ENCODE data around the gene NPIPB4.
"Not testable (repeated sequence)": the region's sequence is repeated elsewhere in the genome, so short reads cannot be mapped to it uniquely, and the experiment has no call there.

Gene NPIPB4

DNA sequence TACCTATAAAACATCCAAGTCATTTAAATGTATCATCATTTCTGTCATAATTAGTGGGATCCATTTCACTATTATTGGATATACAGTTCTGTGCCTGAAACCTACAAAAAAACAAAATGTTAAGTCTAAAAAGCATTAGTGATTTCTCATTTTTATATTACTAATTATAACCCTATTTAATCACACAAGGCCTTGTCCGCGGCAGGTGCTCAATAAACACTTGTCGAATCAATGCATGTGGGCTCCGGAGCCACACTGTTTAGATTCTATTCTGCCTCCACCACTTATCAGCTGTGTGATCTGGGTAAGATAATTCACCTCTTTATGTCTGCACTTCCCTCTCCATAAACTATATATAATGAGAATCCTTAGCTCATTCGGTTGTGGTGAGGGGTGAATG, at the start of gene NPIPB4:
Gene NPIPB4 (minus strand): TSS at position 101 of the 400 bp plus-strand sequence. CDS start 378 bp downstream, outside the sequence.
- DNase-seq (ENCODE audit: extremely low read depth in 1 of 2, low read depth in 1 of 2), result not testable (repeated sequence)

DNA sequence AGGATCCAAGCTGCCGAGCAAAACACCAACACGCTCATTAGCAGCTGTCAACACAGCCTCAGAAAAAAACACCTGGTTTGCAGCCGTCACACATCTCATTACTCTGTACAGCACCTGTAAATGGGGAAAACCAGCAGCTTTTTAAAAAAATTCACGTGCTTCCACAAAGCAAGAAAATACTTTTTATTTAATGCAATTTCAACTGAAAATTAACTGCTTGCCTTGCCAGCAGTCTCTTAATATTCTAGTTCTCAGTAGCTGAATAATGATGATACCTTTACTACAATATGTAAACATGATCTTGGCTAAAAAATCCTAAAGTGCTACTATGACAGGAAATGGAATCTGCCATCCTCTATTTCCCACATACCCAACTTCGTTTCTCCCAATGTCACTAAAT, 41.4 kb upstream of the NPIPB4 start:
- not testable (repeated sequence) for DNase-seq (ENCODE audit: extremely low read depth in 1 of 2, low read depth in 1 of 2)

DNA sequence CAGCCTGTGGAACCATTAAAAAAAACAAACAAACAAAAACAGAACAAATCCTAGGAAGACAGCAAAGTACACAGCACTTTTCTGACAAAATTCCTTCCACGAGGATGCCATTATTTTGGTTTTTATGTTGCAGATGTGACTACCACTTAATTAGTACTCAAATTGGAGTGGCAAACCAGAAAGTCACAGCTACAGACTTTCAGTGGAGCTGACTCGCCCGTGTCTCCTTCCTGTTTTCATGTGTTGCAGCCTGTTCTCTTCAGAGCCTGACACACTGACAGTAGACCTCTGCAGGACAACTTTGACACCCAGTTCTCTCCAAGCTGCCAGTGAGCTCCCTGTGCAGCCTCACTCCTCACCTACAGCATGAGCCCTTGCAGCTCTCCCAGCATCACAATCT, 24.4 kb upstream of the NPIPB4 start:
- peak in 1 of 2 donors; percentile 1 for DNase-seq (ENCODE audit: extremely low read depth in 1 of 2, low read depth in 1 of 2)

DNA sequence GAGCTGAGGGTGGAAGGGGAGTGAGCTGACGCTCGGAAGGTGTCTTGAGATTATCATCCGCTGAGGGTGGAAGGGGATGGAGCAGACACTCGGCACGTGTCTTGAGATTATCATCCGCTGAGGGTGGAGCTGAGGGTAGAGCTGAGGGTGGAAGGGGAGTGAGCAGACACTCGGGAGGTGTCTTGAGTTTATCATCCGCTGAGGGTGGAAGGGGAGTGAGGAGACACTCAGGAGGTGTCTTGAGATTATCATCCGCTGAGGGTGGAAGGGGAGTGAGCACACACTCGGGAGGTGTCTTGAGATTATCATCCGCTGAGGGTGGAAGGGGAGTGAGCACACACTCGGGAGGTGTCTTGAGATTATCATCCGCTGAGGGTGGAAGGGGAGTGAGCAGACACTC, 20.4 kb downstream of the NPIPB4 start:
- DNase-seq (ENCODE audit: extremely low read depth in 1 of 2, low read depth in 1 of 2), result not testable (repeated sequence)

DNA sequence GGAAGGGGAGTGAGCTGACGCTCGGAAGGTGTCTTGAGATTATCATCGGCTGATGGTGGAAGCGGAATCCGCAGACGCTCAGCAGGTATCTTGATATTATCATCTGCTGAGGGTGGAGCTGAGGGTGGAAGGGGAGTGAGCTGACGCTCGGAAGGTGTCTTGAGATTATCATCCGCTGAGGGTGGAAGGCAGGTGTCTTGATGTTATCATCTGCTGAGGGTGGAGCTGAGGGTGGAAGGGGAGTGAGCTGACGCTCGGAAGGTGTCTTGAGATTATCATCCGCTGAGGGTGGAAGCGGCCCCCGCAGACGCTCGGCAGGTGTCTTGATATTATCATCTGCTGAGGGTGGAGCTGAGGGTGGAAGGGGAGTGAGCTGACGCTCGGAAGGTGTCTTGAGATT, 21.2 kb downstream of the NPIPB4 start:
- DNase-seq (ENCODE audit: extremely low read depth in 1 of 2, low read depth in 1 of 2), result not testable (repeated sequence)

DNA sequence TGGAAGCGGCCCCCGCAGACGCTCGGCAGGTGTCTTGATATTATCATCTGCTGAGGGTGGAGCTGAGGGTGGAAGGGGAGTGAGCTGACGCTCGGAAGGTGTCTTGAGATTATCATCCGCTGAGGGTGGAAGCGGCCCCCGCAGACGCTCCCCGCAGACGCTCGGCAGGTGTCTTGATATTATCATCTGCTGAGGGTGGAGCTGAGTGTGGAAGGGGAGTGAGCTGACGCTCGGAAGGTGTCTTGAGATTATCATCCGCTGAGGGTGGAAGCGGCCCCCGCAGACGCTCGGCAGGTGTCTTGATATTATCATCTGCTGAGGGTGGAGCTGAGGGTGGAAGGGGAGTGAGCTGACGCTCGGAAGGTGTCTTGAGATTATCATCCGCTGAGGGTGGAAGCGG, 21.8 kb downstream of the NPIPB4 start:
- DNase-seq (ENCODE audit: extremely low read depth in 1 of 2, low read depth in 1 of 2), result not testable (repeated sequence)

DNA sequence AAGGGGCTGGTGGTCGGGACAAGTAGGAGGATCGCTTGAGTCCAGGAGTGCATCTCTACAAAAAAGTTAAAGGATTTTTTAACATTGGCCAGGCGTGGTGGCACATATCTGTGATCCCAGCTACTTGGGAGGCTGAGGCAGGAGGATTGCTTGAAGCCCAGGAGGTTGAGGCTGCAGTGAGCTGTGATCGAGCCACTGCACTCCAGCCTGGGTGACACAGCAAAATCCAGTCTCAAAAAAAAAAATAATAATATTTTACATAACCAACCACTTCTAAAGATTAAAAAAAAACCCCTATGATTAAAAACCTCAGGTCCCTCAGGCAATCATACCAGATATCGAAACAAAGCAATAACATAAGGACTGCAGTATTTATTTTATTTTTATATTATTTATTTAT, 23.3 kb downstream of the NPIPB4 start:
- DNase-seq (ENCODE audit: extremely low read depth in 1 of 2, low read depth in 1 of 2), result not testable (repeated sequence)

DNA sequence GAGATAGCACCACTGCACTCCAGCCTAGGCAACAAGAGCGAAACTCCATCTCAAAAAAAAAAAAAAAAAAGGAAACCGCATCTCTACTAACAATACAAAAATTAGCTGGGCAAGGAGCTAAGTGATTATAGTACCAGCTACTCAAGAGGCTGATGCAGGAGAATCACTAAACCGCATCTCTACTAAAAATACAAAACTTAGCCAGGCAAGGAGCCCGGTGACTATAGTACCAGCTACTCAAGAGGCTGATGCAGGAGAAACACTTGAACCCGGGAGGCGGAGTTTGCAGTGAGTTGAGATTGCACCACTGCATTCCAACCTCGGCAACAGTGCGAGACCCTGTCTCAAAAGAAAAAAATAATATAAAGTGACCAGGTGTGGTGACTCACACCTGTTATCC, 27.6 kb downstream of the NPIPB4 start:
- not testable (repeated sequence) for DNase-seq (ENCODE audit: extremely low read depth in 1 of 2, low read depth in 1 of 2)

DNA sequence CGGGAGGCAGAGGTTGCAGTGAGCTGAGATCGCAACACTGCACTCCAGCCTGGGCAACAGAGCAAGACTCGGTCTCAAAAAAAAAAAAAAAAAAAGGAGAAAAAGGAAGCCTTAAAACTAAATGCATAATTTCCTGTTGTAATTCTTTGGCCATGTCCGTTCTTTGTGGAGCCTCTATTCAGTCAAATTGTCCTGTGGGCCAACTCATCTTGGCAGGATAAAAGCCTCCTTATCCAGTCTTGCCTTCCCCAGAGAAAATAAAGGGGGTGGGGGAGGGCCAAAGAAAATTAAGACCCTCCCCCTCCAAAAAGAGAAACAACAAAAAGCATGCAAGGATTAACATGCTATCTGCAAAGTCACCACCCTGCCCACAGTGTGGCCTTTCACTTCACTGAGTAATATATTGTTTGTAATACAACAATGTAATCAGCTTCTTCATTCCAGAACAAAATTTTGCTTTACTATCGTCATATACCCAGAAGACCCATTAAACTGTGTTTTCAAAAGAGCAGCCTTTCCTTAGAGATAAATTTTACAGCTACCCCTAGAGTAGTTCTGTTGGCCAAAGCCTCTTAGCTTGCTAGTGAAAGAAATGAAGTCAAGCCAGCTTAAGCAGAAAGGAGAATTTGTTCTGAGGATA, 31.4 kb downstream of the NPIPB4 start:
- not testable (repeated sequence) for DNase-seq (ENCODE audit: extremely low read depth in 1 of 2, low read depth in 1 of 2)

DNA sequence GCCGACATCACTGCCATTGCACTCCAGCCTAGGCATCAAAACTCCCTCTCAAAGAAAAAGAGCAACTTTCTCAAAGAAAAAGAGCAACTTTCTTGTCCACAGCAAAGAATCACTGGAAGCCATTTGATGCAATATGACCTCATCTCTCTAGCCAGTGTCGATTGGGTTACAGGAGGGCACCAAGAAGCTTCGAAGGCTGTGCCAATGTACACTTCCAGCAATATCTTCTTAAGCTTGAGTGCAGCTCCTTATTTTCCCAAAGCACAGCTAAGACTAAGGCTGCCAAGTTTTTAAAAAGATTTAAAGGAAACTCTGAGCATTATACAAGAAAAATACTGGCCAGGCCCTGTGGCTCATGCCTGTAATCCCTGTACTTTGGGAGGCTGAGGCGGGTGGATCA, 32.0 kb downstream of the NPIPB4 start:
- not testable (repeated sequence) for DNase-seq (ENCODE audit: extremely low read depth in 1 of 2, low read depth in 1 of 2)

DNA sequence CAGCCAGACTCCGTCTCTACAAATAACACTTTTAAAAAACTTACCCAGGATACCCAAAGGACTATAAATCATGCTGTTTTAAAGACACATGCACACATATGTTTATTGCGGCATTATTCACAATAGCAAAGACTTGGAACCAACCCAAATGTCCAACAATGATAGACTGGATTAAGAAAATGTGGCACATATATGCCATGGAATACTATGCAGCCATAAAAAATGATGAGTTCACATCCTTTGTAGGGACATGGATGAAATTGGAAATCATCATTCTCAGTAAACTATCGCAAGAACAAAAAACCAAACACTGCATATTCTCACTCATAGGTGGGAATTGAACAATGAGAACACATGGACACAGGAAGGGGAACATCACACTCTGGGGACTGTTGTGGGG, 34.3 kb downstream of the NPIPB4 start:
- not testable (repeated sequence) for DNase-seq (ENCODE audit: extremely low read depth in 1 of 2, low read depth in 1 of 2)

DNA sequence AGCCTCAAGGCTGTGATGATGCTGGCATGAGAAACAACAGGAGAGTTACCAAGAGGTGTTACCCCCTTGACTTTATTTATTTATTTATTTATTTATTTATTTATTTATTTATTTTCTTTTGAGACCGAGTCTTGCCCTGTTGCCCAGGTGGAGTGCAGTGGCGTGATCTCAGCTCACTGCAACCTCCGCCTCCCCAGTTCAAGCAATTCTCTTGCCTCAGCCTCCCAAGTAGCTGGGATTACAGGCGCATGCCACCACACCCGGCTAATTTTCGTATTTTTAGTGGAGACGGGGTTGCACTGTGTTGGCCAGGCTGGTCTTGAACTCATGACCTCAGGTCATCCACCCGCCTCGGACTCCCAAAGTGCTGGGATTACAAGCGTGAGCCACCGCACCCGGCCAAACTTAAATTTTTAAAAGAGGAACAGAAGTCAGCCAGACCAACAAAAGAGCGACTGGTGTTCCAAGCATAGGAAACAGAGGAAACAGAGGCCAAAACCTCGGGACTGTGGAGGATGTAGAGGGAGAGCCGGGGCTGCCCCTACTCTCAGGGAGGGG, 36.6 kb downstream of the NPIPB4 start:
- not testable (repeated sequence) for DNase-seq (ENCODE audit: extremely low read depth in 1 of 2, low read depth in 1 of 2)

DNA sequence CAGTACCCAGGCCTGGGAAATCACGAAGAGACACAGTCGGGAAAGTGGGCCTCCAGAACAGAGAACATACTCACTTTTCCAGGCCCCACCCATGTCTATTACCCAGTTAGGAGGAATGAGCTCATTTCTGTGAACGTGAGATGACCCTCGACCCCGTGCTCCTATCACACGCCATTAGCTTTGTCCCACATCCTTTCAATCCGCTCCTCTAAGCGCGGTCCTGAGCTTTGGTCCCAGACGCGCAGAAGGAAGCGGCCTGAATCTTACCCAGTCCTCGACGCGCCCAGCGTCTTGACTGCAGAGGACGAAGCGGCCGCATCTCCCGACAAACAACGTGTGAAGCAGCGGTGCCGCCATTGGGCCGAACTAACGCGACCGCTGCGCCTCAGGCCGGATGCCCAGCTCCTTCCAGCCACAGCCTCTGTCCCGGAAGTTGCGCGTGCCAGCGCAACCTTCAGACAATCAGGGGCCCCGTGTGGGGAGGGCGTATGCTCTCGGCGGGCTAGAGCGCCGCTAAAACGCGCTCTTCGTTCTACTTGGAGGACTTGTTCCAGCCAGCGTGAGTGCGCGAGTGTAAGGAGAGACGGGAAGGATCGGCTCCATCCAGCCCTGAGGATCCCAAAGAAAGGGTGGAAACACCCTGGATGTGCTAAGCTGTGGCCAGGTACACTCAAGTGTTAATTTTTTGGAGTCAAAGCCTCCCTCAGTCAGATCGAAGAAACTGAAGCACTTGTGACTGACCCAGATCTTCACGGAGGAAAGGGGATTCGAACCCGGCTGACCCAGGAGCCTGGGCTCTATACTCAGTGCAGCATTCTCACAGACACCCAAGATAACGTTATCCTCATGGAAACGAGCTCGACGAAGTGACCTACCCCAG, 37.3 kb downstream of the NPIPB4 start:
- DNase-seq (ENCODE audit: extremely low read depth in 1 of 2, low read depth in 1 of 2), result peak; percentile 22 to 42

DNA sequence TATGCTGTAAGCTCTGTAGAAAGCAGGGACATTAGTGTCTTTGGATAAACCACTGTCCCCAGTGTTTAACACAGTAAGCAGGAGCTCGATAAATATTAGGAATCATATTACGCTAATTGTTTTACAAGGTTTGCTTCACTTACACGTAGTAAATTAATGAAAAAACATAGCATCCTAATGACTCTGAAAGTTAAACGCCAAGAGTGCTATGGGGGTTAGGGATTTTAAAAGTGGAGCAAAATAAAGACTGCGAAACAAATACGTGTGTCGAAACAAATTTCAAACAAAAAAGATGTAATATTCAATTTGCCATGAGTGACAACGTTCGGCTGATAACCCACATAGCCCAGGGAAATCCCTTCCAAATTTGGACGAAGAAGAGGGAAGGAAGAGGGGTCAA, 37.9 kb downstream of the NPIPB4 start:
- DNase-seq (ENCODE audit: extremely low read depth in 1 of 2, low read depth in 1 of 2), result not testable (repeated sequence)

DNA sequence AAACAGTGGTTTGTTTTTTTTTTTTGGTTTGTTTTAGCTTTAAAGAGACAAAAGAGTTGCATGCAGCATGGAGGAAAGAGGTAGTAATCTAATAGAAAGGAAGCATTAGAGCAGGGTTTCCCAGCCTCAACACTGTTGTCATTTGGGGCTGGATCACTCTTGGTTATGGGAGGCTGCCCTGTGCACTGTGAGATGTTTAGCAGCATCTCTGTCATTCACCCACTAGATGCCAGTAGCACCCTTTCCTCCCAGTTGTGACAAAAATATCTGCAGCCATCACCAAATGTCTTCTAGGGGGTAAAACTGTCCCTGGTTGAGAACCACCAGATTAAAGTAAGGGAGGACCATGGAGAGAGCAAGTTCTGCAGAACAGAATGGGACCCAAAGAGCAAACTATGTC, 40.5 kb downstream of the NPIPB4 start:
- DNase-seq (ENCODE audit: extremely low read depth in 1 of 2, low read depth in 1 of 2), result not testable (repeated sequence)

DNA sequence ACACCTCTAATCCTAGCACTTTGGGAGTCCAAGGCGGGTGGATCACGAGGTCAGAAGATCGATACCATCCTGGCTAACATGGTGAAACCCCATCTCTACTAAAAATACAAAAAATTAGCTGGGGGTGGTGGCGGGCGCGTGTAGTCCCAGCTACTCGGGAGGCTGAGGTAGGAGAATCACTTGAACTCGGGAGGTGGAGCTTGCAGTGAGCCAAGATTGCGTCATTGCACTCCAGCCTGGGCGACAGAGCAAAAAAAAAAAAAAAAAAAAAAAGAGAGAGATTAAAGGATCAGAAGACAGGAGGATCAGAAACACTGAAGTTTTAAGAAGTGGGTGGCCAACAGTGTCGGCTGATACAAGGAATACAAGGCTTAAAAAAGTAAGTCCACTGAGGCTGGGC, 41.9 kb downstream of the NPIPB4 start:
- DNase-seq (ENCODE audit: extremely low read depth in 1 of 2, low read depth in 1 of 2), result not testable (repeated sequence)

DNA sequence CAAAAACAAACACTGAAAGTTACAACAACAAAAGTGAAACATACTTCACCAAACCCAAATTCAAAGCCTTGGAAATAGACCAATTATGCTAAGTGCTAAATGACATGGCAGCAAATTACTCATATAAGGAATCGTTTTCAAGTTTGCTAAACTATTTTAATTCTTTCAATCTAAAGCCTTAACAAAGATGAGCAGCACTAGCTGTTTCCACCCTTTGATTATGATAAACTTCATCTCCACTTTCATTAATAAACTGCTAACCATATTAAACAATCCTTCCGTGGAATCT, 55.2 kb downstream of the NPIPB4 start:
- DNase-seq (ENCODE audit: extremely low read depth in 1 of 2, low read depth in 1 of 2), result not testable (repeated sequence)

DNA sequence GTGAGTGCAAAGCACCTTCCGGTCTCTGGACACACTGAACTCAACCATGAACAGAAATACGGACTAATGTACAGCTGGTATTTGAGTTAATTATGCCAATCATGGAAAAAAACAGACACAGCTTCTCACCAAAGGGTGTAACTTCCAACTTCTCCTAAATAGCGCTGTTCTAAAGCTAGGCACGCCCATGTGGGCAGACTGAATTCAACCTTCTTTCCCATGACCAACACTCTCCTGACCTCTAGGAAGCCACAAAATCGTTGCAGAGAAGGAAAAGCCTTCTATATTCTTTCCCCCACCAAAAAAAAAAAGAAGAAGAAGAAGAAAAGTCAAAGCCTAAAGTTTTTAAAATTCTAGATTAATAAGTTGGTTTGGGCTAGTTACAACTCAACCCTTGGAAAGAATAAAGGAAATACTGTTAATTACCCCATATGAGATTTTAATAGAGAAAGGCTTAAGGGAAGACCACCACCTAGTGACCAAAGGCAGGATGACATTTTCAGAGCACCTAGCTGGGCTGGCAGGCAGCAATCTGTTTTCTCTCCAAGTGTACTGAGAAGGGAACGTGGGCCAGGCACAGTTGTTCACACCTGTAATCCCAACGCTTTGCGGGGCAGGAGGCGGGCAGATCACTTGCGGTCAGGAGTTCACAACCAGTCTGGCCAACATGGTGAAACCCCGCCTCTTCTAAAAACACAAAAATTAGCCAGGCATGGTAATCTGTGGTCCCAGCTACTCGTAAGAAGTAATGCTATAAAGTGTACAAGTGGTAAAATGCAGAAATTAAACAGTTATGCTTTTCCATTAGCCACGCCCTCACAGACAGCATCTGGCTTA, 55.8 kb downstream of the NPIPB4 start:
- DNase-seq (ENCODE audit: extremely low read depth in 1 of 2, low read depth in 1 of 2), result not testable (repeated sequence)

DNA sequence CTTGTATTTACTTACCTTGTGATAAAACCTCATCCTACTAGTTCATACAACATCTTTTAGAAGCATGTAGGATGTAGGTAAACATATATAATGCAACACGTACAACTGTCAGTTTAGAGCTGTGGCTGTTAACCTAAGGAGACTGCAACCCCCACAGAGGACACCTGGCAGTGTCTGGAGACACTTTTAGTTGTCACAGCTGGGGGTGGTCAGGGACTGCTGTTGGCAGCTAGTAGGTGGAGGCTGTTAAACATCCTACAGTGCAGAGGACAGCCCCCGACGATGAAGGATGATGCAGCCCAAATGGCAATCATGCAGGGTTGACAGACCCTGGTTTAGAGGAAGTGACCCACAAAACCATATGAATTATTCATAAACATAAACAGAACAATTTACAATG, 59.0 kb downstream of the NPIPB4 start:
- DNase-seq (ENCODE audit: extremely low read depth in 1 of 2, low read depth in 1 of 2), result not testable (repeated sequence)

DNA sequence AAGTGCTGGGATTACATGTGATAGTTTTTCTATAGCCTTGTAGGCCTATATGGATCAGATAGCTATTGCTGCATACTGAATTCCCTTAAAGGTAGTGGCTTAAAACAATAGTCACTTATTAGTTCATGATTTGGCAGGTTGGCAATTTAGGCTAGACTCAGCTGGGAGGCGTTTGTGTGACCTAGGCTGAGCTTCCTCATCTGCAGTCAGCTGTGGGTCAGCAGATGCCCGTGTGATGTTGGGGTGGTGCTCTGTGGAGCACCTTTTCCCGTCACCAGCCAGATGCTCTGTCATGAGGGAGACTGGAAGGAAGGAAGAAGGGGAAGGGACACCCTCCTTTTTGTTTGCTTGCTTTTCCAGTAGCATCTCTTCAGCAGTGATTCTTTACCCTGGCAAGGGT, 64.2 kb downstream of the NPIPB4 start:
- DNase-seq (ENCODE audit: extremely low read depth in 1 of 2, low read depth in 1 of 2), result not testable (repeated sequence)

DNA sequence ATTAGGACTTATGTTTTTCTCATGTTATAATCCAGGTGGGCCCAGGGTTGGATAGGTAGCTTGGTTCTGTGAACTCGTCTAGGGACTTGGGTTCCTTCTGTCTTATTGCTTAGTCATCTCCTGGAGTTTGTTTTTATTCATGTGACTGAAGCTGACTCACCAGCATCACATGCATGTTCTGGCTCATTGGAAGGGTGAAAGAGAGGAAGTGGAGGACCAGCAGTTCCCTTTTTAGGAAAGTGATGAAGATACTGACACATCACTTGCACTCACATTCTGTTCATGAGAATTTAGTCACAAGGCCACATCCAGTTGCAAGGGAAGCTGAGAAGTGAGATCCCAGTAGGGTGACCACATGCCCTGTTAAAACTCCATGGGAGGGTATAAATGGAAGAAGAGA, 67.0 kb downstream of the NPIPB4 start:
- not testable (repeated sequence) for DNase-seq (ENCODE audit: extremely low read depth in 1 of 2, low read depth in 1 of 2)

All from activated CD8-positive, alpha-beta memory T cell treated with anti-CD3 and anti-CD28 coated beads for 1 hour (primary cell).